Mammary epithelial cell (primary cell): ENCODE measurements around the gene LRBA.

Source experiments
- CTCF ChIP-seq, 2 donors: IDR thresholded peaks in 1 of 2; conservative IDR thresholded peaks in 1 of 2; 2 replicates each; pipeline ENCODE4 v1.5.1; 2011 to 2012; ENCODE audit warnings: inconsistent platforms in 2 of 2, low read length in 2 of 2, mild to moderate bottlenecking in 2 of 2, control low read depth in 1 of 2, low read depth in 1 of 2; ENCODE audit not compliant: insufficient read depth in 1 of 2; ENCODE audit errors: extremely low read depth in 1 of 2
- EZH2 ChIP-seq: IDR thresholded peaks from 2 replicates; pipeline ENCODE4 v1.6.1; 2012; ENCODE audit warnings: low read length, inconsistent platforms, borderline replicate concordance

GRCh38 chr4:150699599-150699998 is 315.5 kb downstream of the LRBA start:
- TF ChIP-seq CTCF (conservative IDR thresholded peaks at IDR 0.05 in 1 of 2, IDR thresholded peaks at IDR 0.05 in 1 of 2; ENCODE audit: extremely low read depth in 1 of 2, insufficient read depth in 1 of 2, low read depth in 1 of 2, low read length in 2 of 2) (no peak), EZH2 (no peak)
